HG03439 (cell line): ENCODE data around the gene MRPL19.

Source experiments
- ATAC-seq: cut with Tn5 transposase; IDR thresholded peaks from one replicate; pipeline ENCODE4 v1.9.1; 2021; ENCODE audit warnings: mild to moderate bottlenecking, moderate library complexity; ENCODE audit not compliant: unreplicated experiment

MRPL19 gene

GRCh38 chr2:75728614-75729419, 82.2 kb downstream of the MRPL19 start:
- no peak for ATAC-seq

- ATAC-seq, result no peak
These were observed 83.3 kb downstream of the MRPL19 start for GRCh38 chr2:75729861-75730260.

DNA sequence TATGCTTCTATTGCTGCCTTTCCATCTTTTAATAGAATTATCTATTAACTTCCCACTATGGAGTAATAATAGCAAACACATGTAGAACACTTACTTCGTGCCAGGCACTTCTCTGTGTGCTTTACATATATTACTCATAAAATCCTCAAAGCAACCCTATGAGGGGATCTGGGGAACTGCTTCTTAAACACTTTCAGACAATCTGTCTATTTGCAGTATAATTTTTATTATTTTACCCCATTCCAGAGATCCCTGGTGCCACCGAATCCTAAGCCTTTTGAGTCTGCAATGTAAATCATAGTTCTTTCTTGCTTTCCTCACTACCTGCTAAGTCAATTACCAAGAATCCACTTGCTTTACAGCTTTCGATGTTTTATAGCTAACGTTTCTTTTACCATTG, 89.7 kb downstream of the MRPL19 start:
- ATAC-seq, result no peak

DNA sequence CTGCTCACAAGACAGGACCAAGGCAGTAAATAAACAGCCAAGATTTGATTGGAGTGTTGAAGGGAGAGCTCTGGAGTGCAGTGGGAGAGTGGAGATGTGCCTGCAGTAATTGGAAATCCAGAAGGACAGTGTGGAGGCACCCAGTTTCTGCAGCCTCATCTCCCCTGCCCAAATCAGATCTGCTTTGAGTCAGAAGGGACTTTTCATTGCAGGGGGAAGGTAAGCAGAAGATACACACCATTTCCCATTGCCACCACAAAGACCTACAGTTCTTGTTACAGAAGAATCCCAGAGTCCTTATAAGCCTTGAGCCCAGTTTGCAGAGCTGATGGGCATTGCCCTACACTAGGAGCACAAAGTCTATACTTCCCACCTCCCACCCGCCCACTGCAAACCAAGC, 91.4 kb downstream of the MRPL19 start:
- no peak for ATAC-seq
